ENCODE data around the gene TCEA2. TPM values are rescaled to one million over a fixed set of nuclear protein-coding genes. Genes with fewer than 3 reads are reported as not detected.
A peak's percentile ranks its signal among the peaks of the same experiment; 100 is the strongest.

TCEA2 gene
- total and polyA plus RNA-seq, 2 of the 13 experiments (the other 11 are each of a cell fraction or from before 2014, with no cell fraction given) = 28.1 to 33.7 TPM

- no peak for TF ChIP-seq FOXO4 (CRISPR knock-in tag; conservative IDR thresholded peaks at IDR 0.05)
- TF ChIP-seq DNMT3B (CRISPR knock-in tag; conservative IDR thresholded peaks at IDR 0.05) = 0 out of 2 replicates have a peak, but pooled peaks have one; percentile 10
- TF ChIP-seq ZBTB1 (CRISPR knock-in tag; IDR thresholded peaks at IDR 0.05; ENCODE audit: borderline replicate concordance) = no peak
- TF ChIP-seq, protein P1, sequence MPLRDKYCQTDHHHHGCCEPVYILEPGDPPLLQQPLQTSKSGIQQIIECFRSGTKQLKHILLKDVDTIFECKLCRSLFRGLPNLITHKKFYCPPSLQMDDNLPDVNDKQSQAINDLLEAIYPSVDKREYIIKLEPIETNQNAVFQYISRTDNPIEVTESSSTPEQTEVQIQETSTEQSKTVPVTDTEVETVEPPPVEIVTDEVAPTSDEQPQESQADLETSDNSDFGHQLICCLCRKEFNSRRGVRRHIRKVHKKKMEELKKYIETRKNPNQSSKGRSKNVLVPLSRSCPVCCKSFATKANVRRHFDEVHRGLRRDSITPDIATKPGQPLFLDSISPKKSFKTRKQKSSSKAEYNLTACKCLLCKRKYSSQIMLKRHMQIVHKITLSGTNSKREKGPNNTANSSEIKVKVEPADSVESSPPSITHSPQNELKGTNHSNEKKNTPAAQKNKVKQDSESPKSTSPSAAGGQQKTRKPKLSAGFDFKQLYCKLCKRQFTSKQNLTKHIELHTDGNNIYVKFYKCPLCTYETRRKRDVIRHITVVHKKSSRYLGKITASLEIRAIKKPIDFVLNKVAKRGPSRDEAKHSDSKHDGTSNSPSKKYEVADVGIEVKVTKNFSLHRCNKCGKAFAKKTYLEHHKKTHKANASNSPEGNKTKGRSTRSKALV (CRISPR knock-in tag; IDR thresholded peaks at IDR 0.05) = no peak
- TF ChIP-seq TMF1 (CRISPR knock-in tag; IDR thresholded peaks at IDR 0.05; ENCODE audit: low read depth) = peak; percentile 83; the same call in 1 of the 2 replicates
- peak; percentile 42 for TF ChIP-seq KLF15 (CRISPR knock-in tag; IDR thresholded peaks at IDR 0.05; ENCODE audit: borderline replicate concordance)
- 0 out of 2 replicates have a peak, but pooled peaks have one; percentile 29 for TF ChIP-seq SP5 (CRISPR knock-in tag; IDR thresholded peaks at IDR 0.05; ENCODE audit: borderline replicate concordance, low read depth)
- peak; percentile 32 for TF ChIP-seq NFKB2 (CRISPR knock-in tag; IDR thresholded peaks at IDR 0.05; ENCODE audit: borderline replicate concordance)
- TF ChIP-seq TBX3 (IDR thresholded peaks at IDR 0.05; ENCODE audit: borderline replicate concordance) = no peak
- no peak for TF ChIP-seq ZNF615 (CRISPR knock-in tag; IDR thresholded peaks at IDR 0.05; ENCODE audit: borderline replicate concordance)
- no peak for TF ChIP-seq FOXP1 (IDR thresholded peaks at IDR 0.05)
- no peak for TF ChIP-seq FOXP1 (CRISPR knock-in tag; IDR thresholded peaks at IDR 0.05)
- TF ChIP-seq ZNF138 (CRISPR knock-in tag; IDR thresholded peaks at IDR 0.05; ENCODE audit: low read depth) = peak; percentile 67; the same call in 1 of the 2 replicates
- 0 out of 2 replicates have a peak, but pooled peaks have one; percentile 23 for TF ChIP-seq MYC (CRISPR knock-in tag; IDR thresholded peaks at IDR 0.05; ENCODE audit: borderline replicate concordance)
- no peak; the same call in 1 of the 2 replicates for TF ChIP-seq POGZ (CRISPR knock-in tag; IDR thresholded peaks at IDR 0.05)
- TF ChIP-seq RFX3 (CRISPR knock-in tag; IDR thresholded peaks at IDR 0.05) = no peak
- TF ChIP-seq RFXANK (CRISPR knock-in tag; IDR thresholded peaks at IDR 0.05) = no peak
- TF ChIP-seq, protein P2, sequence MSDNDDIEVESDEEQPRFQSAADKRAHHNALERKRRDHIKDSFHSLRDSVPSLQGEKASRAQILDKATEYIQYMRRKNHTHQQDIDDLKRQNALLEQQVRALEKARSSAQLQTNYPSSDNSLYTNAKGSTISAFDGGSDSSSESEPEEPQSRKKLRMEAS (IDR thresholded peaks at IDR 0.05) = peak; percentile 81
- no peak for TF ChIP-seq GTF2F1 (IDR thresholded peaks at IDR 0.05; ENCODE audit: low read length)
- TF ChIP-seq ZUFSP (CRISPR knock-in tag; IDR thresholded peaks at IDR 0.05; ENCODE audit: borderline replicate concordance) = no peak
- TF ChIP-seq CBX1 (IDR thresholded peaks at IDR 0.05; ENCODE audit: low read depth) = no peak
- TF ChIP-seq ZNF740 (CRISPR knock-in tag; IDR thresholded peaks at IDR 0.05) = no peak
- no peak; the same call in 1 of the 2 replicates for TF ChIP-seq PCBP1 (IDR thresholded peaks at IDR 0.05; ENCODE audit: borderline replicate concordance, low read depth, low read length)
- TF ChIP-seq KAT2B (IDR thresholded peaks at IDR 0.05; ENCODE audit: borderline replicate concordance, low read depth, low read length) = no peak
- no peak; the same call in 1 of the 2 replicates for TF ChIP-seq TBX2 (CRISPR knock-in tag; IDR thresholded peaks at IDR 0.05; ENCODE audit: borderline replicate concordance)
- TF ChIP-seq ISL2 (CRISPR knock-in tag; IDR thresholded peaks at IDR 0.05) = no peak; the same call in 1 of the 2 replicates
- TF ChIP-seq ZNF670 (CRISPR knock-in tag; IDR thresholded peaks at IDR 0.05; ENCODE audit: borderline replicate concordance) = no peak
Measured at GRCh38 chr20:64056889-64057627, 5.9 kb upstream of the TCEA2 start (continued).
